OCI-LY3 (cell line): ENCODE data around the gene HSPA9.

ENCODE experiments used
- EZH2phosphoT487 ChIP-seq: fragments of 200-600 bp; shearing (Covaris generic); IDR thresholded peaks from 2 replicates; pipeline ENCODE4 v1.6.1; 2018; ENCODE audit warnings: antibody characterized with exemption, mixed run types, low read depth
- TF ChIP-seq, protein P1 (sequence below): fragments of 200-600, 300-600 bp; sonication (generic); IDR thresholded peaks from 2 replicates; pipeline ENCODE4 v1.5.1; 2014; ENCODE audit warnings: antibody characterized with exemption, low read length, low read depth

DNA sequence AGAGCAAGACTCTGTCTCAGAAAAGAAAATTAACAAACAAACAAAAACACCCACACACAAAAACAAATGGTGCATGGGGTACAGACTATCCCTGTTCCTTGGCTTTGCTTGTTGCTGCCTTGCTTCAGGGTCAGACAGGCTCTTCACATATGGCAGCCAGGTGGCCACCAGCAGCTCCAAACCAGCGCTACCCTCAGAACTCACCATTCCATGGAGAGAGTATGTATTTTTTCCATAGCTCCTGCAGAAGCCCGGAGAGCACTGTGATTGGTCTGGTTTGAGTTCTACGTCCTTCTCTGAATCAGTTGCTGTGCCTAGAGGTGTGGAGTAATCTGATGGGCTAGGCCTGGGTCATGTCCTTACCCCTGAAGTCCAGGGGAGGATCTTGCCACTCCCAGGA, 25.2 kb upstream of the HSPA9 start:
- TF ChIP-seq, protein P1, sequence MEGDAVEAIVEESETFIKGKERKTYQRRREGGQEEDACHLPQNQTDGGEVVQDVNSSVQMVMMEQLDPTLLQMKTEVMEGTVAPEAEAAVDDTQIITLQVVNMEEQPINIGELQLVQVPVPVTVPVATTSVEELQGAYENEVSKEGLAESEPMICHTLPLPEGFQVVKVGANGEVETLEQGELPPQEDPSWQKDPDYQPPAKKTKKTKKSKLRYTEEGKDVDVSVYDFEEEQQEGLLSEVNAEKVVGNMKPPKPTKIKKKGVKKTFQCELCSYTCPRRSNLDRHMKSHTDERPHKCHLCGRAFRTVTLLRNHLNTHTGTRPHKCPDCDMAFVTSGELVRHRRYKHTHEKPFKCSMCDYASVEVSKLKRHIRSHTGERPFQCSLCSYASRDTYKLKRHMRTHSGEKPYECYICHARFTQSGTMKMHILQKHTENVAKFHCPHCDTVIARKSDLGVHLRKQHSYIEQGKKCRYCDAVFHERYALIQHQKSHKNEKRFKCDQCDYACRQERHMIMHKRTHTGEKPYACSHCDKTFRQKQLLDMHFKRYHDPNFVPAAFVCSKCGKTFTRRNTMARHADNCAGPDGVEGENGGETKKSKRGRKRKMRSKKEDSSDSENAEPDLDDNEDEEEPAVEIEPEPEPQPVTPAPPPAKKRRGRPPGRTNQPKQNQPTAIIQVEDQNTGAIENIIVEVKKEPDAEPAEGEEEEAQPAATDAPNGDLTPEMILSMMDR, result no peak
- TF ChIP-seq EZH2phosphoT487, result no peak
